SK-N-SH (cell line): ENCODE measurements around the gene TBC1D10B. TPM values are rescaled to one million over a fixed set of nuclear protein-coding genes. Genes with fewer than 3 reads are reported as not detected.

ENCODE experiments used
- CTCF ChIA-PET: fragments of 300-600, 350-600 bp; formaldehyde crosslinking; extraction: SDS; loops from one replicate; lab custom pipeline; 2021; lab: Yijun Ruan, JAX
- POLR2A ChIA-PET: fragments of 350-600 bp; sonication (Branson Sonifier 250); formaldehyde crosslinking; extraction: SDS; loops from one replicate; lab custom pipeline; 2020; ENCODE audit warnings: antibody characterized with exemption, inconsistent platforms; lab: Yijun Ruan, JAX
- DNase-seq: peaks from one replicate; pipeline ENCODE4 v3.0.0; 2012
- H2AFZ ChIP-seq: fragments of 200-600 bp; sonication (generic); 2 replicates; pipeline ENCODE4 v1.8.1; 2016; ENCODE audit warnings: antibody characterized with exemption, mild to moderate bottlenecking, low read depth
- H3F3A ChIP-seq: fragments of 200-600 bp; sonication (generic); replicated peaks from 2 replicates; pipeline ENCODE3; 2016; ENCODE audit warnings: antibody characterized with exemption, mild to moderate bottlenecking; ENCODE audit not compliant: insufficient read depth
- H3K27ac ChIP-seq, 2 experiments: fragments of 200-500 bp in 1 of 2; fragments of 200-600 bp in 1 of 2; sonication (Bioruptor generic) in 1 of 2; sonication (generic), shearing (Covaris generic) in 1 of 2; 2 replicates each; pipeline versions ENCODE4 v1.5.1 to v1.6.1; 2014 to 2016; ENCODE audit warnings: low read depth in 2 of 2, inconsistent platforms in 1 of 2, low read length in 1 of 2, mild to moderate bottlenecking in 1 of 2, mixed read lengths in 1 of 2
- H3K27me3 ChIP-seq: fragments of 200-600 bp; sonication (generic), shearing (Covaris generic); 2 replicates; pipeline ENCODE4 v1.6.1; 2016; ENCODE audit warnings: mixed run types; ENCODE audit not compliant: insufficient read depth
- H3K36me3 ChIP-seq, 2 experiments: fragments of 200-500 bp in 1 of 2; fragments of 200-600 bp in 1 of 2; sonication (Bioruptor generic) in 1 of 2; sonication (generic) in 1 of 2; replicated peaks in 1 of 2; 2 replicates each; pipeline versions ENCODE3 to v1.5.1; 2014 to 2016; ENCODE audit warnings: low read length in 1 of 2, mild to moderate bottlenecking in 1 of 2; ENCODE audit not compliant: insufficient read depth in 2 of 2, control insufficient read depth in 1 of 2
- H3K4me1 ChIP-seq, 2 experiments: fragments of 200-500 bp in 1 of 2; fragments of 200-600 bp in 1 of 2; sonication (Bioruptor generic) in 1 of 2; sonication (generic), shearing (Covaris generic) in 1 of 2; 2 replicates each; pipeline versions ENCODE4 v1.5.1 to v1.6.1; 2014 to 2016; ENCODE audit warnings: low read depth in 1 of 2, low read length in 1 of 2, mixed run types in 1 of 2; ENCODE audit not compliant: insufficient read depth in 2 of 2, control insufficient read depth in 1 of 2
- H3K4me2 ChIP-seq: fragments of 200-600 bp; sonication (generic), shearing (Covaris generic); 2 replicates; pipeline ENCODE4 v1.6.1; 2017; ENCODE audit warnings: mixed run types
- H3K4me3 ChIP-seq, 2 experiments: fragments of 200-500 bp in 1 of 2; fragments of 200-600 bp in 1 of 2; sonication (Bioruptor generic) in 1 of 2; sonication (generic), shearing (Covaris generic) in 1 of 2; 2 replicates each; pipeline versions ENCODE4 v1.5.1 to v1.8.1; 2014 to 2016; ENCODE audit warnings: low read depth in 2 of 2, inconsistent platforms in 1 of 2, low read length in 1 of 2, mild to moderate bottlenecking in 1 of 2, mixed read lengths in 1 of 2, moderate library complexity in 1 of 2
- H3K79me2 ChIP-seq: fragments of 200-600 bp; sonication (generic); 2 replicates; pipeline ENCODE4 v1.8.1; 2017; ENCODE audit warnings: mild to moderate bottlenecking; ENCODE audit not compliant: insufficient read depth
- H3K9ac ChIP-seq: fragments of 200-600 bp; sonication (generic); 2 replicates; pipeline ENCODE4 v1.6.1; 2017; ENCODE audit warnings: mixed run types
- H3K9me2 ChIP-seq: fragments of 200-600 bp; sonication (generic); 2 replicates; pipeline ENCODE4 v1.6.1; 2017; ENCODE audit warnings: mixed run types
- H3K9me3 ChIP-seq: fragments of 200-600 bp; sonication (generic); 2 replicates; pipeline ENCODE4 v1.6.1; 2017; ENCODE audit warnings: mixed run types, mild to moderate bottlenecking, moderate library complexity
- H4K20me1 ChIP-seq: fragments of 200-600 bp; sonication (generic); 2 replicates; pipeline ENCODE4 v1.6.1; 2017; ENCODE audit warnings: mild to moderate bottlenecking, mixed run types; ENCODE audit not compliant: insufficient read depth
- CHD2 ChIP-seq: fragments of 150-350 bp; IDR thresholded peaks from 2 replicates; pipeline ENCODE4 v1.6.1; 2018; ENCODE audit warnings: low read length; ENCODE audit not compliant: partially characterized antibody
- EP300 ChIP-seq, 2 experiments: IDR thresholded peaks; 2 replicates each; pipeline versions ENCODE4 v1.4.0 to v1.6.1; 2012; ENCODE audit warnings: borderline replicate concordance in 1 of 2, low read depth in 1 of 2, low read length in 1 of 2
- EZH2phosphoT487 ChIP-seq: fragments of 200-600 bp; sonication (generic); IDR thresholded peaks from 2 replicates; pipeline ENCODE4 v1.6.1; 2017; ENCODE audit warnings: low read depth, mixed run types, mild to moderate bottlenecking, antibody characterized with exemption, moderate library complexity, borderline replicate concordance
- FOSL2 ChIP-seq: IDR thresholded peaks from 2 replicates; pipeline ENCODE4 v1.4.0; 2012; ENCODE audit warnings: low read depth, mild to moderate bottlenecking, moderate library complexity, borderline replicate concordance
- GATA2 ChIP-seq: sonication (generic); formaldehyde crosslinking; IDR thresholded peaks from 2 replicates; pipeline ENCODE4 v1.5.0; 2020; ENCODE audit warnings: mild to moderate bottlenecking, missing genetic modification reagents
- IRF3 ChIP-seq: fragments of 150-350 bp; IDR thresholded peaks from 2 replicates; pipeline ENCODE4 v1.6.1; 2016; ENCODE audit warnings: mild to moderate bottlenecking, low read depth, low read length
- MXI1 ChIP-seq: IDR thresholded peaks from 2 replicates; pipeline ENCODE4 v1.6.1; 2012; ENCODE audit warnings: mild to moderate bottlenecking, low read depth, low read length, improper control_type of control experiment
- NFIC ChIP-seq: IDR thresholded peaks from 2 replicates; pipeline ENCODE4 v1.4.0; 2012; ENCODE audit warnings: borderline replicate concordance
- NRF1 ChIP-seq: IDR thresholded peaks from 2 replicates; pipeline ENCODE4 v1.6.1; 2012; ENCODE audit warnings: low read depth, mild to moderate bottlenecking, low read length
- RAD21 ChIP-seq: IDR thresholded peaks from 2 replicates; pipeline ENCODE4 v1.6.1; 2012; ENCODE audit warnings: mild to moderate bottlenecking, low read length
- REST ChIP-seq: IDR thresholded peaks from 2 replicates; pipeline ENCODE4 v1.6.1; 2012; ENCODE audit warnings: mild to moderate bottlenecking, low read depth, low read length, moderate library complexity
- SIN3A ChIP-seq: IDR thresholded peaks from 2 replicates; pipeline ENCODE4 v1.6.1; 2012; ENCODE audit warnings: low read depth, mild to moderate bottlenecking, low read length, moderate library complexity, borderline replicate concordance
- SMC3 ChIP-seq: IDR thresholded peaks from 2 replicates; pipeline ENCODE4 v1.6.1; 2012; ENCODE audit warnings: low read depth, low read length, improper control_type of control experiment
- TAF1 ChIP-seq: IDR thresholded peaks from 2 replicates; pipeline ENCODE4 v1.6.1; 2012; ENCODE audit warnings: low read depth, mild to moderate bottlenecking, low read length, moderate library complexity, borderline replicate concordance
- USF1 ChIP-seq: IDR thresholded peaks from 2 replicates; pipeline ENCODE4 v1.4.0; 2012; ENCODE audit warnings: low read depth, borderline replicate concordance
- USF2 ChIP-seq: fragments of 150-350 bp; IDR thresholded peaks from 2 replicates; pipeline ENCODE4 v1.6.1; 2017; ENCODE audit warnings: antibody characterized with exemption, low read length, low read depth, borderline replicate concordance
- WGBS: methylation state at CpG from one replicate; pipeline ENCODE4 v1.1.6; 2017; ENCODE audit warnings: low lambda C conversion rate; 5-methylcytosine and 5-hydroxymethylcytosine counted together
- polyA plus RNA-seq, 3 experiments: library from polyadenylated mRNA; depleted of rRNA; stranded (reverse); fragments of >200 nt; gene quantifications; 2 replicates each; pipeline ENCODE4 v1.2.3, GENCODE V29; 2012
- TF ChIP-seq, protein P1 (sequence below): IDR thresholded peaks from 2 replicates; pipeline ENCODE4 v1.4.0; 2012; ENCODE audit warnings: low read depth, borderline replicate concordance

The TBC1D10B gene
- polyA plus RNA-seq, 1 of the 3 experiments (the other 2 are of a cell fraction), result 20.5 TPM

- no peak for TF ChIP-seq REST
- no peak for TF ChIP-seq USF2
- no peak for TF ChIP-seq SIN3A
- no peak for TF ChIP-seq SMC3
- no peak for TF ChIP-seq MXI1
- no peak for TF ChIP-seq RAD21
- TF ChIP-seq, all 33 proteins: peak for 0
Measured at GRCh38 chr16:30365200-30365599, 5.1 kb downstream of the TBC1D10B start (continued).

DNA sequence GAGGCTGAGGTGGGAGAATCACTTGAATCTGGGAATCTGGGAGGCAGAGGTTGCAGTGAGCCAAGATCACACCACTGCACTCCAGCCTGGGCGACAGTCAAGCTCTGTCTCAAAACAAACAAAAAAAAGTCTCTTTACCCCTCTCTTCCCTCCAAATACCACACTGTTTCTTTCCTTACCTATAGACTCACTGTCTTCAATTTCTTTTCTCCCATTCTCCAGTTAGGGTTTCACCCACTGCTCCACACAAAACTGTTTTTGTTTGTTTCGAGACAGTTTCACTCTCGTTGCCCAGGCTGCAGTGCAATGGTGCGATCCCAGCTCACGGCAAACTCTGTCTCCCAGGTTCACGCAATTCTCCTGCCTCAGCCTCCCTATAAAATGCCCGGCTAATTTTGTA is 9.1 kb downstream of the TBC1D10B start:
- Histone ChIP-seq H3K79me2 (peaks cover 68% of the 10 kb centered on the region), H3K4me3 (no peak overlapping the region), H3K4me1 (peaks cover 6 to 17% of the 10 kb centered on the region in 2 experiments; a peak in 3 of 4 replicates), H3K27me3 (no peaks in the 10 kb centered on the region), H3K36me3 (peaks cover 22 to 42% of the 10 kb centered on the region in 2 experiments), H4K20me1 (peaks cover 24% of the 10 kb centered on the region), H3K9ac (no peak overlapping the region), H3K4me2 (no peak overlapping the region), H3K9me3 (no peaks in the 10 kb centered on the region), H3K9me2 (no peaks in the 10 kb centered on the region), H2AFZ (no peak overlapping the region), H3F3A (peaks cover 9% of the 10 kb centered on the region), H3K27ac (no peak overlapping the region)
- WGBS, result 97% methylated on average over 7 of the region's 7 CpGs
- ChIA-PET CTCF (interaction anchor here (0.9 to 1.3 kb wide), 3 partner anchors 10 to 49 kb away, joined by 3 to 5 read pairs (median 4); no protein-coding TSS in a partner anchor), POLR2A (no interaction called here)
- DNase-seq, result no peak
- no peak for TF ChIP-seq NFIC
- TF ChIP-seq EP300 (IDR thresholded peaks at IDR 0.05; ENCODE audit: borderline replicate concordance in 1 of 2, low read depth in 1 of 2, low read length in 1 of 2), result no peak
- TF ChIP-seq FOSL2, result no peak
- TF ChIP-seq MXI1, result no peak
- TF ChIP-seq NRF1, result no peak
- no peak for TF ChIP-seq EZH2phosphoT487
- TF ChIP-seq RAD21, result no peak
- TF ChIP-seq USF1, result no peak
- no peak for TF ChIP-seq TAF1
- TF ChIP-seq SIN3A, result no peak
- no peak for TF ChIP-seq IRF3
- TF ChIP-seq, protein P1, sequence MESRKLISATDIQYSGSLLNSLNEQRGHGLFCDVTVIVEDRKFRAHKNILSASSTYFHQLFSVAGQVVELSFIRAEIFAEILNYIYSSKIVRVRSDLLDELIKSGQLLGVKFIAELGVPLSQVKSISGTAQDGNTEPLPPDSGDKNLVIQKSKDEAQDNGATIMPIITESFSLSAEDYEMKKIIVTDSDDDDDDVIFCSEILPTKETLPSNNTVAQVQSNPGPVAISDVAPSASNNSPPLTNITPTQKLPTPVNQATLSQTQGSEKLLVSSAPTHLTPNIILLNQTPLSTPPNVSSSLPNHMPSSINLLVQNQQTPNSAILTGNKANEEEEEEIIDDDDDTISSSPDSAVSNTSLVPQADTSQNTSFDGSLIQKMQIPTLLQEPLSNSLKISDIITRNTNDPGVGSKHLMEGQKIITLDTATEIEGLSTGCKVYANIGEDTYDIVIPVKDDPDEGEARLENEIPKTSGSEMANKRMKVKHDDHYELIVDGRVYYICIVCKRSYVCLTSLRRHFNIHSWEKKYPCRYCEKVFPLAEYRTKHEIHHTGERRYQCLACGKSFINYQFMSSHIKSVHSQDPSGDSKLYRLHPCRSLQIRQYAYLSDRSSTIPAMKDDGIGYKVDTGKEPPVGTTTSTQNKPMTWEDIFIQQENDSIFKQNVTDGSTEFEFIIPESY, result no peak
- no peak for TF ChIP-seq GATA2
- TF ChIP-seq CHD2, result no peak
- TF ChIP-seq REST, result no peak
